T-helper 9 cell (primary cell): Measurements from ENCODE around the gene MAGEB4.
"Not testable (repeated sequence)": the region's sequence is repeated elsewhere in the genome, so short reads cannot be mapped to it uniquely, and the experiment has no call there.

Experiments
- DNase-seq: peaks from one replicate; pipeline ENCODE4 v3.0.0-alpha.2; 2020
- total RNA-seq, 2 donors: gene quantifications; one replicate each; lab custom pipeline; 2026; lab: John Stamatoyannopoulos, UW

Gene MAGEB4, protein sequence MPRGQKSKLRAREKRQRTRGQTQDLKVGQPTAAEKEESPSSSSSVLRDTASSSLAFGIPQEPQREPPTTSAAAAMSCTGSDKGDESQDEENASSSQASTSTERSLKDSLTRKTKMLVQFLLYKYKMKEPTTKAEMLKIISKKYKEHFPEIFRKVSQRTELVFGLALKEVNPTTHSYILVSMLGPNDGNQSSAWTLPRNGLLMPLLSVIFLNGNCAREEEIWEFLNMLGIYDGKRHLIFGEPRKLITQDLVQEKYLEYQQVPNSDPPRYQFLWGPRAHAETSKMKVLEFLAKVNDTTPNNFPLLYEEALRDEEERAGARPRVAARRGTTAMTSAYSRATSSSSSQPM
- total RNA-seq: 0 reads per million in 2 donors

- no peak for DNase-seq
These were observed at the start of gene MAGEB4 for GRCh38 chrX:30241724-30242415. TSS of gene MAGEB4 (plus strand) at chrX:30242000. CDS start at chrX:30242136, 136 bp downstream.

GRCh38 chrX:30193910-30194309, 47.9 kb upstream of the MAGEB4 start:
- DNase-seq: not testable (repeated sequence)

DNA sequence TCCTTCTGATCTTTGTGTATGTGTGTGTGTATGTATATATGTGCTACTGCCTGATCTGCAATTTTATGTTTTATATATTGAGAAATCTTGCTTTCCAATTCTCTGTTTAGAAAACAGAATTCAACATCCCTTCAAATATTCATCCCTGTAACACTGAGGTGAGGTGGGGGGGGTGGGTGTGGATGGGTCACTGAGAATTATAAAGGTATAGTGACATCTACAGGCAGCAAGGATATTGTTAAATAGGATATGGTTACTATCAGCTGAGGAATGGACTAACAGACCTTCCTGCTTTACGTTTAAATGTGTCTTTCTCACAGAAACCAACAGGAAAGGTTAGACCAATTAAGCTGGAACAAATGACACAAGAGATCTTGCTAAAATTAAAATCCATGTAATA, 45.5 kb upstream of the MAGEB4 start:
- no peak for DNase-seq

DNA sequence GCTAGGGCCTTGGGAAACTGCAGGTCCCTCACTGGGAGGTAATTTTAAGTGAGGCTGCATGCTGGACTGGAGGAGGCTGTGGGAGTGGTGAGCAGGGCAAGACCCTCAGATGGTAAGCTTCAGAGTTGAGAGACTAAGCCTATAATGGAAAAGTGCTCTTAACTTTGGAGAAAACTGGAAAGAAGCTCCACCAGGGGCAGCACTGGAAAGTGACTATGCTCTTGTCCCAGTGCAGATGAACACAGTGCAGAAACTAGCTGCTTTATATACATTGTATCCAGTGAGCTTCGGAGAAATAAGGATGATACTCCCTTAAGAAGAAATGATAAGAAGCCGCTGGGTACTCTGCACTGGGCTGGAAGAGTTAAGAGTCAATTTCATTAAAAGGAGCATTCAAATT, 29.6 kb upstream of the MAGEB4 start:
- no peak for DNase-seq

DNA sequence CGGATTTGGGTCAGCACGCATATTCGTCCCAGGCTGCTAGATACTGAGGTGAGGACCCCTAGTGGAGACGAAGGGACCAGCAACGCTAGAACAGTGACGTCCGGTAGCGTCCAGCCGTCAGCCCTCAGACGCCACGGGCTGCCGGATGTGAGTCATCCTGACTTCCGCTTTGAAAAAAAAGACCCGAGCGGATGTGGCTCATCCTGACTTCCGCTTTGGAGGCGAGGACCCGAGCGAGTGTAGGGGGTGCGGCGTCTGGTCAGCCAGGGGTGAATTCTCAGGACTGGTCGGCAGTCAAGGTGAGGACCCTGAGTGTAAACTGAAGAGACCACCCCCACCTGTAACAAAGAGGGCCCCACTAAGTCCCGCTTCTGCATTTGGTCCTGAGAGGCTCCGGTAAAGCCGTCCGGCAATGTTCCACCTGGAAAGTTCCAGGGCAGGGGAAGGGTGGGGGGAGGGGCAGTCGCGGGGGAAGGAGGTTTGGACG, 26.4 kb upstream of the MAGEB4 start, which contains the start of gene MAGEB2:
TSS of gene MAGEB2 (plus strand) at position 207 of the 487 bp plus-strand sequence. CDS start 3,018 bp downstream, outside the sequence.
- no peak for DNase-seq

DNA sequence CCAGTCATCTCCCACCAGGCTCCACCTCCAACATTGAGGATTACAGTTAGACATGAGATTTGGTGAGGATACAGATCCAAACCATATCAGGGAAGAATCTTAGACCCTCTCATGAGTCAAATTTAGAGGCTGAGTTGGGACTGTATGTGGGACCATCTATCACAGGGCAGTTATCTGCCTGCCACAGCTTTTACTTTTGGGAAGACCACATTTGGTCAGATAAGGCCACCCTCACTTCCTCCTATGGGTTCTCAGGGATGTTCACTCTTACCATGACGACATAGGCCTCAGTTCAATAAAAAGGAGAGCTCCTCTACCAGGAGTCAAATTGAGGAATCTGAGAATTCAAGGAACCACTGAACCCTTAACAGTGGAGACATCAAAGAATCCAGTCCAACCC, 24.3 kb upstream of the MAGEB4 start:
- no peak for DNase-seq

GRCh38 chrX:30219372-30219771, 22.4 kb upstream of the MAGEB4 start:
- no peak for DNase-seq

GRCh38 chrX:30220661-30221060, 21.1 kb upstream of the MAGEB4 start:
- no peak for DNase-seq

DNA sequence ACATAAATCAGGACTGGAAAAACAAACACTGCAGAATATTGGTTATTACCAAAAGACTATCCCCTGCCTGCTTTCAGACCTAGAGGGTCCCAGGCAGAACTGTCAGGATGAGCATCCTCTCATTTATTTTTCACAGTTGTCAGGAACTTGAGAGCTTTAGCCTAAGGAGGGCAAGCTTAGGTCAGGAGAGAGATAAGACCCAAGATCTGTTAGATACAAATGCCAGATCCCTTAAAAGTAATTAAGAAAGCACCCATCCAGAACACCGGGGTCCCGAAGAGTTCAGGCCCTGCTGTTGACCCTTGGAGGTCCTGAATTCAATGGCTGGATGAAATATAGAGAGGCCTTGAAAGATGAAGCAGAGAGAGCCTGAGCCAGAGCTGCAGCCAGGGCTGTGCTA, 17.3 kb upstream of the MAGEB4 start:
- no peak for DNase-seq

- DNase-seq: no peak
These were observed 13.3 kb upstream of the MAGEB4 start for GRCh38 chrX:30228526-30228925.

DNA sequence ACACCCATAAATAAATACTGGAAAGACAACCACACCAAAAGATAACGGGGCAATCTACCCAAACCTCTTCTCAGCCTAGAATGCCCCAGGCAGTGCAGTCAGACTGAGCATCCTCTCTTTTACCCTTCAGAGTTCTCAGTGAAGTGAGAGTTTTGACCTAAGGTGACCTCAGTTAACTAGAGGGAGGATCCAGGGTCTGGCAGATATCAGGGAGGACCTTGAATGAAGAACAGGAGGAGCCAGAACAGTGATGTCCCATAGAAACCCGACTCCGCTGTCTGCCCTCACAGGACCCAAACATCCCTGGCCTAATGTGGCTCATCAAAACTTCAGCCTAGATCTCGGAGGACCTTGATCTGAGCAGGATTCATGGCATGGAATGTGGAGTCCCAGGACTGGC, 11.4 kb upstream of the MAGEB4 start, which contains the start of gene MAGEB3:
TSS of gene MAGEB3 (plus strand) at position 263 of the 400 bp plus-strand sequence. CDS start 5,268 bp downstream, outside the sequence.
- DNase-seq: no peak

- no peak for DNase-seq
These were observed 5.1 kb downstream of the MAGEB4 start, which contains the start of gene MAGEB1 for GRCh38 chrX:30246769-30247489. TSS of gene MAGEB1 (plus strand) at chrX:30247146. CDS start at chrX:30250494, 3,348 bp downstream.

- no peak for DNase-seq
These were observed 7.1 kb downstream of the MAGEB4 start for GRCh38 chrX:30248854-30249253.

DNA sequence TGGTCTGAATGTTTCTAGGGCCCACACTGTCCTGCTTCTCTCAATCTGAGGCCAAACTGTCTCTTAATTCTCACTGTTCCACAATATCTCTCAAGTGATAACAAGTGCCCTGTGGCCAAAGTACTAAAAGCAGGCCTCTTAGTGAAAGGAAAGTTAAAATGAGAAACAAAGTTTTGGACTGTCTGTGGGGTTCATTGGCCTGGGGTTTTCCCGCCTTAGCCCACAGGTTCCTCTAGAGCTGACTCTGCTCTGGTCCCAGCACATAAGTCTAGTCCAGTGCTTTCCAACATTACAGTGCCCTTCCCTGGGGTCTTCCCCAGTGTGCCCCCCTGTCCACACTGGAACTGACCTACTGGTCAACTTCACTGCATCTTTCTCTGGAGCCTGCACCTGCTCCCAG, 11.5 kb downstream of the MAGEB4 start:
- no peak for DNase-seq

- no peak for DNase-seq
These were observed 18.1 kb downstream of the MAGEB4 start for GRCh38 chrX:30259927-30260326.

- no peak for DNase-seq
These were observed 19.2 kb downstream of the MAGEB4 start for GRCh38 chrX:30261012-30261411.

GRCh38 chrX:30262763-30263162, 21.0 kb downstream of the MAGEB4 start:
- no peak for DNase-seq

DNA sequence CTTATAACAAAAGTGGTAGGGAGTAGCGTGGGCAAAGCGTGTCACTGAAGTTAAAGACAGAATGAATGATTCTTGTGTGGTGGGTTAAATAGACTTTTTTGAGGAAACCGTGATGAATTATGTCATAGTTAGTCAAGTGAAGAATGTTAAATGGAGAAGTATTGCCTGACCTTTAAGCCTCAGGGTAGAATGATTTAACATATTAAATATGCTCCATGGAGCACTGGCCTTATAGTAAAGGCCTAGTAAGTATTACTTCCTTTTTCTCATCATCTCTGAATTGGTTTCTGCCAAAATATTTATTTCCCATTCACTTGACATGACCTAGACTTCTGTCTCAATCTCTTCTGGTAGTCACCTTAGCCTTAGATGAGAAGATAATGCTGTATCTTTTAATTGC, 28.8 kb downstream of the MAGEB4 start:
- DNase-seq: no peak

DNA sequence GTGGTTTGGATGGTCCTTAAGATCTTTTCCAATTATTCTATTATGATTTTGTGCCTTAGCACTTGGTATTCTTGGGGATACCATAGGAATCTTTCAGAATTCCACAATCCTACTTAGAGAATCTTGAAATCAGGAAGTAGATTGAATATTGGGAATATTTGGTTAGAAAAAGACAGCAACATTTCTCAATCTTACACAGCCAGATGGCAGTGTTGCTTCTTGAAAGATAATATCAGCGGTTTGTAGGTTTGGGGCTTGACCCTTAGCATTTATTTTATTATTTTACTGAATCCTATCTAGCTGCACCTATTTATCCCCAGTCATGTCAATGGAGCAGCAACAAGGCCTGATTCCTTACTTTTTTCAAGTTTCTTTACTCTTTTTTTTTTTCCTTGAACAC, 33.7 kb downstream of the MAGEB4 start:
- no peak for DNase-seq

GRCh38 chrX:30278365-30278764, 36.6 kb downstream of the MAGEB4 start:
- DNase-seq: no peak

DNA sequence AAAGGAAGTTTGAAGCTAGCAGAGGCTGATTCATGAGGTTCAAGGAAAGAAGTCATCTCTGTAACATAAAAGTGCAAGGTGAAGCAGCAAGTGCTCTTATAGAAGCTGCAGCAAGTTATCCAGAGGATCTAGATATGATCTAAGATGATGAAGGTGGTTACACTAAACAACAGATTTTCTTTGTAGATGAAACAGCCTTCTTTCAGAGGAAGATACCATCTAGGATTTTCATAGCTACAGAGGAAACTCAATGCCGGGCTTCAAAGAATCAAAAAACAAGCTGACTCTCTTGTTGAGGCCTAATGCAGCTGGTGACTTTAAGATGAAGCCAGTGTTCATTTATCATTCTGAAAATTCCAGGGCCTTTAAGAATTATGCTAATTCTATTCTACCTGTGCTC, 38.6 kb downstream of the MAGEB4 start:
- no peak for DNase-seq

DNA sequence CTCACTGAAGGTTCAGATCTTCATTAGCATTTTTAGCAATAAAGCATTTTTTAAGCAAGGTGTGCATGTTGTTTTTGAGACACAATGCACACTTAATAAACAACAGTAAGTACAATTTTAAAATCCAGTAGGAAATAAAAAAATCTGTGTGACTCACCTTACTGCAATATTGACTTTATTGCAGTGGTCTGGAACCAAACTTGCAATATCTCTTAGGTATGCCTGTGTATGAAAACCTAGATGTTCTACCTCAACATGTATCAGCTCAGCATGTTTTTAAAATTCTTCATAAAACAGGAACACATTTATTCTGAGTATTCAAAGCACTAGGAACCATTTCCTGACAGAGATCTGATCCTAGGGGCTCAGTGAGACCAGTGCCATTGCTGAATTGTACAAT, 40.7 kb downstream of the MAGEB4 start:
- DNase-seq: no peak
